GM10847 (cell line): ENCODE data around the gene ARHGEF40.

Experiments used
- POLR2A ChIP-seq: IDR thresholded peaks from 2 replicates; pipeline ENCODE4 v1.6.1; 2011; ENCODE audit not compliant: insufficient read length; ENCODE audit errors: extremely low read depth

ARHGEF40 gene

GRCh38 chr14:21096978-21097635 lies 27.0 kb downstream of the ARHGEF40 start:
- TF ChIP-seq POLR2A, result no peak

GRCh38 chr14:21097636-21098075 lies 27.6 kb downstream of the ARHGEF40 start:
- TF ChIP-seq POLR2A, result no peak

- TF ChIP-seq POLR2A, result no peak
Observed at GRCh38 chr14:21098076-21098891, 28.2 kb downstream of the ARHGEF40 start, which contains the start of gene ZNF219. Gene ZNF219, minus strand, starts transcription at chr14:21098655. Its CDS starts 5,064 bp downstream, at chr14:21093591.

- no peak for TF ChIP-seq POLR2A
Observed at GRCh38 chr14:21098892-21099595, 28.9 kb downstream of the ARHGEF40 start.

- no peak for TF ChIP-seq POLR2A
Observed at GRCh38 chr14:21099596-21099985, 29.5 kb downstream of the ARHGEF40 start.

GRCh38 chr14:21100931-21101330 lies 30.8 kb downstream of the ARHGEF40 start, which contains the start of gene TMEM253:
Gene TMEM253, plus strand, starts transcription at chr14:21101066. Its CDS starts 278 bp downstream, at chr14:21101344.
- TF ChIP-seq POLR2A, result no peak

- TF ChIP-seq POLR2A, result no peak
Observed at GRCh38 chr14:21101802-21102413, 31.8 kb downstream of the ARHGEF40 start.

- TF ChIP-seq POLR2A, result no peak
Observed at GRCh38 chr14:21102521-21103410, 32.7 kb downstream of the ARHGEF40 start.

- TF ChIP-seq POLR2A, result no peak
Observed at GRCh38 chr14:21103411-21103709, 33.3 kb downstream of the ARHGEF40 start.

GRCh38 chr14:21103710-21104447 lies 33.8 kb downstream of the ARHGEF40 start:
- peak; percentile 89 for TF ChIP-seq POLR2A

GRCh38 chr14:21104448-21105060 lies 34.5 kb downstream of the ARHGEF40 start:
- TF ChIP-seq POLR2A, result no peak

GRCh38 chr14:21105095-21105494 lies 35.0 kb downstream of the ARHGEF40 start:
- TF ChIP-seq POLR2A, result no peak

GRCh38 chr14:21106176-21106497 lies 36.0 kb downstream of the ARHGEF40 start:
- TF ChIP-seq POLR2A, result no peak
